Muscle of leg (tissue), 11 donors: Measurements from ENCODE around the gene NOP53. TPM values are rescaled to one million over a fixed set of nuclear protein-coding genes. Genes with fewer than 3 reads are reported as not detected.
"Not testable (repeated sequence)": the region's sequence is repeated elsewhere in the genome, so short reads cannot be mapped to it uniquely, and the experiment has no call there.

Experiments
- DNase-seq: peaks from one replicate; pipeline ENCODE4 v3.0.0; 2013
- H3K27ac ChIP-seq: one replicate; pipeline ENCODE4 v1.5.1; 2013; ENCODE audit warnings: mild to moderate bottlenecking, low read length, control low read depth
- H3K27me3 ChIP-seq: one replicate; pipeline ENCODE4 v1.6.1; 2013; ENCODE audit warnings: low read length; ENCODE audit not compliant: control insufficient read depth, insufficient read depth
- H3K36me3 ChIP-seq: one replicate; pipeline ENCODE4 v1.6.1; 2013; ENCODE audit warnings: low read length; ENCODE audit not compliant: control insufficient read depth, insufficient read depth
- H3K4me1 ChIP-seq: one replicate; pipeline ENCODE4 v1.6.1; 2013; ENCODE audit warnings: low read length; ENCODE audit not compliant: control insufficient read depth, insufficient read depth
- H3K4me3 ChIP-seq: one replicate; pipeline ENCODE4 v1.5.1; 2013; ENCODE audit warnings: low read length, control low read depth
- H3K9me3 ChIP-seq: replicated peaks from 2 replicates; pipeline ENCODE4 v1.6.1; 2013; ENCODE audit warnings: low read depth, low read length; ENCODE audit not compliant: control insufficient read depth
- WGBS: methylation state at CpG from one replicate; pipeline ENCODE4 v1.1.5; 2013; ENCODE audit warnings: missing lambda C conversion rate; ENCODE audit not compliant: insufficient coverage; 5-methylcytosine and 5-hydroxymethylcytosine counted together
- polyA plus RNA-seq, 8 donors: library from polyadenylated mRNA; unstranded; fragments of 120-200 nt; gene quantifications; one replicate each; pipeline versions ENCODE4 v1.2.1 to v1.2.3, GENCODE V29; 2013; ENCODE audit warnings: inconsistent platforms in 1 of 8, low replicate concordance in 1 of 8; ENCODE audit not compliant: insufficient read length in 8 of 8, insufficient read depth in 1 of 8
- total RNA-seq: library from RNA; stranded (reverse); fragments of 120-200 nt; gene quantifications from one replicate; pipeline ENCODE4 v1.2.4, GENCODE V29; 2013

The NOP53 gene
- total and polyA plus RNA-seq, 9 donors: 216 to 635 (median 586) TPM

DNA sequence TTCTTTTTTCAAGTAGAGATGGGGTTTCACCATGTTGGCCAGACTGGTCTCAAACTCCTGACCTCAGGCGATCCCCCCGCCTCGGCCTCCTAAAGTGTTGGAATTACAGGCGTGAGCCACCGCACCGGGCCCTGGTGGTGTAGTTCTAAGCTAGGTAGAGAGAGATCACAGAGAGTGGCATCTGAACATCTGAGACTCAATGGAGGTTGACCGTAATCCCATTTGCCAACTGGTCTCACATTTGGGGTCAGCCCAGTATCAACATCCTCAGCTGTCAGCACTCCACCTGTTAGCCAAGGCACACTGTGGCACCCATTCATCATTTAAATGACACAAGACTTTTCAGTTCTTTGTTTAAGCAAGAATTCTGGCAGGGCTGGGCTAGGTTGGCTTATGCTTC is 41.2 kb downstream of the NOP53 start:
- Histone ChIP-seq H3K9me3 (no peaks in the 10 kb centered on the region), H3K36me3 (peaks cover 38% of the 10 kb centered on the region), H3K4me1 (peaks cover 39% of the 10 kb centered on the region), H3K27ac (peak overlapping the region; percentile 77), H3K27me3 (no peaks in the 10 kb centered on the region), H3K4me3 (no peak overlapping the region)
- peak; percentile 80 for DNase-seq
- 100% methylated on average over 1 of the region's 7 CpGs for WGBS

DNA sequence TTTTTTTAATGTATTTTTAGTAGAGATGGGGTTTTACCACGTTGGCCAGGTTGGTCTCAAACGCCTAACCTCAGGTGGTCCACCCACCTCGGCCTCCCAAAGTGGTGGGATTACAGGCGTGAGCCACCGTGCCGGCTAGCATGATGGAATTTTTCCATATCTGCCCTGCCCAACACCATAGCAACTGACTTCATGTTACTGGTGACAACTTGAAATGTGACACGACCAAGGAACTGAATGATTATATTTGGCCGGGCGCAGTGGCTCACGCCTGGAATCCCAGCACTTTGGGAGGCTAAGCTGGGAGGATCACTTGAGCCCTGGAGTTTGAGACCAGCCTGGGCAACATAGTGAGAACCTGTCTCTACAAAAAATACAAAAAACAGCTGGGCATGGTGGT is 42.0 kb downstream of the NOP53 start:
- peaks cover 34% of the 10 kb centered on the region for H3K4me1 ChIP-seq
- not testable (repeated sequence) for H3K27me3 ChIP-seq, H3K9me3 ChIP-seq, H3K4me3 ChIP-seq
- 75% methylated on average over 4 of the region's 10 CpGs for WGBS
- H3K36me3 ChIP-seq: peaks cover 31% of the 10 kb centered on the region
- peak; percentile 34 for DNase-seq
- peak overlapping the region; percentile 77 for H3K27ac ChIP-seq

DNA sequence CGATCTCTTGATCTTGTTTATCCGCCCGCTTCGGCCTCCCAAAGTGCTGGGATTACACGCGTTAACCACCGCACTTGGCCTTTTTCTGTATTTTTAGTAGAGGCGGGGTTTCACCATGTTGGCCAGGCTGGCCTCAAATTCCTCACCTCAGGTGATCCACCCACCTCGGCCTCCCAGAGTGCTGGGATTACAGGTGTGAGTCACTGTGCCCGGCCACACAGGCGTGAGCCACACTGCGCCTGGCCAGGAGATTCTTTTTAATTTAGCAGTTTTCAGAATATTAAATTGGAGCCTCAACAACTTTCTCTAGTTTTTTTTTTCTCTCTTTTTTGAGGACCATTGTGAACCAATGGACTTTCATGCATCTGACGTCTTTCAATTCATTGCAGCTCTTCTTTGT is 44.5 kb downstream of the NOP53 start:
- H3K27me3 ChIP-seq, H3K27ac ChIP-seq, DNase-seq, H3K9me3 ChIP-seq, H3K4me3 ChIP-seq: not testable (repeated sequence)
- peaks cover 11% of the 10 kb centered on the region for H3K36me3 ChIP-seq
- H3K4me1 ChIP-seq: peaks cover 23% of the 10 kb centered on the region
- 100% methylated on average over 1 of the region's 13 CpGs for WGBS

DNA sequence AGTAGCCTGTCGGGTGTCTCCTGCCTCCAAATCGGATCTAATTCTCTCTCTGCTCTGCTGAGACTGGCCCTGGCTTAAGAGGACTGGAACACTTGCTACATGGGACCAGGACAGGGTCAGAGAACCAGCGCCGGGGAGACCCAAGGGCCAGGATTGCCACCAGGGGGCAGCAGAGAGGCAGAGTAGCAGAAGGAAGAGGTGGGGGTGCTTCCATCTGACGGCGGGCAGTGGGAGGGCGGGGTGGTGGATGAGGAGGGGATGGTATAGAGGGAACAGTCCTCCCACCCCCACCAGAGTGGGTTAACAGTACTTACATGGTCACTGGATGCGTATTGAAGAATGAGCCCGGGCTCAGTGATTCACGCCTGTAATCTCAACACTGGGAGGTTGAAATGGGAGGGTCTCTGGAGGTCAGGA is 45.1 kb downstream of the NOP53 start:
- Histone ChIP-seq H3K27ac (no peak overlapping the region), H3K9me3 (peaks cover 3% of the 10 kb centered on the region), H3K36me3 (peaks cover 5% of the 10 kb centered on the region), H3K4me3 (no peak overlapping the region), H3K4me1 (peaks cover 23% of the 10 kb centered on the region), H3K27me3 (no peaks in the 10 kb centered on the region)
- DNase-seq: peak; percentile 66
- 3% methylated on average over 4 of the region's 10 CpGs for WGBS

DNA sequence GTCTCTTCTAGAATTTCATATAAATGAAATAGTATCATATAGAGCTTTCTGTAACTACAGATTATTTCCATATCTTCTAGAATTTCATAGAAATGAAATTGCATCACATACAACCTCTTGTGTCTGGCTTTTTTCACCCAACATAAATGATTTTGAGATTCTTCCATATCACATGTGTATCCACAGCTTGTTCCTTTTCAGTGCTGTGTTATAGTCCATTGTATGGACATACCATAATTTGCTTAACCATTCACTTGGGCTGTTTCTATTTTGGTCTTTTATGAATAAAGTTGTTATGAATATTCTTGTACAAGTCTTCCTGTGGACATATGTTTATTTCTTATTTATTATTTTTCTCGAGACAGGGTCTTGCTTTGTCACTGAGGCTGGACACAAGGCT is 47.3 kb downstream of the NOP53 start:
- Histone ChIP-seq H3K4me3 (no peak overlapping the region), H3K4me1 (peaks cover 9% of the 10 kb centered on the region), H3K27me3 (no peaks in the 10 kb centered on the region), H3K9me3 (peaks cover 3% of the 10 kb centered on the region), H3K27ac (no peak overlapping the region), H3K36me3 (no peaks in the 10 kb centered on the region)
- no CpG with 5 or more reads among the region's 1 CpG for WGBS
- no peak for DNase-seq

DNA sequence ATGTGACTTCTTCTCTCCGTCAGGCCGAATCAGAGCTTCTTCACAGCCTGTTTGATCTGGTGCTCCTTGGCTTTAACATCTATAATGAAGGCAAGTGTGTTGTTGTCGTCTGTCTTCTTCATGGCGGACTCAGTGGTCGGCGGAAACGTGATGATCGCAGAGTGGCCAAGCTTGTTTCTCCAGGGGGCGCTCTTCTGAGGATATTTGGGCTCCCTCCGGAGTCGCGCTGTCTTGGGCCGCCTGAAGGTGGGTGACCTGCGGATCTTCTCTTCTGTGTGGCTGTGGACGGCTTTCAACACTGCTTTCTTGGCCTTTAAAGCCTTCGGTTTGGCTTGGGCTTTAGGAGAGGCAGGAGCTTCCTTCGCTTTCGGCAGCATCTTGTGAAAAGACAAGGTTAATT is 49.2 kb downstream of the NOP53 start:
- Histone ChIP-seq H3K27ac (no peak overlapping the region), H3K4me3 (no peak overlapping the region), H3K4me1 (peaks cover 3% of the 10 kb centered on the region), H3K36me3 (no peaks in the 10 kb centered on the region), H3K27me3 (no peaks in the 10 kb centered on the region), H3K9me3 (peaks cover 3% of the 10 kb centered on the region)
- no peak for DNase-seq
- 73% methylated on average over 11 of the region's 18 CpGs for WGBS

DNA sequence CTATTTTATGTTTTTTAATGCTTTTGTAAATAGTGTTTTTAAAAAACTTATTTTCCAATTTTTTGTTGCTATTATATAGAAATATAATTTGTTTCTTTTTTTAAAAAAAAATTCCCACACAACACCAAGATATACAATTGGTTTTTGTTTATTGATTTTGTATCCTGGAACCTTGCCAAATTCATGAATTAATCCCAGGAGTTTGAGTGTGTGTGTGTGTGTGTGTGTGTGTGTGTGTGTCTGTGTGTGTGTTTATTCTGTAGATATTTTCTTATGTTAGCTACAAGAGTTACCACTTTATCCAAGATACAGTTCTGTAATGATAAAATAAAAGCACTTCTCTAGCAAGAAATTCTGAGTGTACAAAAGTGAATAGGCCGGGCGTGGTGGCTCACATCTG is 51.4 kb downstream of the NOP53 start:
- Histone ChIP-seq H3K4me1 (no peaks in the 10 kb centered on the region), H3K9me3 (peaks cover 7% of the 10 kb centered on the region), H3K4me3 (no peak overlapping the region), H3K27ac (no peak overlapping the region), H3K27me3 (no peaks in the 10 kb centered on the region), H3K36me3 (no peaks in the 10 kb centered on the region)
- DNase-seq: no peak
- WGBS: no CpG with 5 or more reads among the region's 2 CpGs

DNA sequence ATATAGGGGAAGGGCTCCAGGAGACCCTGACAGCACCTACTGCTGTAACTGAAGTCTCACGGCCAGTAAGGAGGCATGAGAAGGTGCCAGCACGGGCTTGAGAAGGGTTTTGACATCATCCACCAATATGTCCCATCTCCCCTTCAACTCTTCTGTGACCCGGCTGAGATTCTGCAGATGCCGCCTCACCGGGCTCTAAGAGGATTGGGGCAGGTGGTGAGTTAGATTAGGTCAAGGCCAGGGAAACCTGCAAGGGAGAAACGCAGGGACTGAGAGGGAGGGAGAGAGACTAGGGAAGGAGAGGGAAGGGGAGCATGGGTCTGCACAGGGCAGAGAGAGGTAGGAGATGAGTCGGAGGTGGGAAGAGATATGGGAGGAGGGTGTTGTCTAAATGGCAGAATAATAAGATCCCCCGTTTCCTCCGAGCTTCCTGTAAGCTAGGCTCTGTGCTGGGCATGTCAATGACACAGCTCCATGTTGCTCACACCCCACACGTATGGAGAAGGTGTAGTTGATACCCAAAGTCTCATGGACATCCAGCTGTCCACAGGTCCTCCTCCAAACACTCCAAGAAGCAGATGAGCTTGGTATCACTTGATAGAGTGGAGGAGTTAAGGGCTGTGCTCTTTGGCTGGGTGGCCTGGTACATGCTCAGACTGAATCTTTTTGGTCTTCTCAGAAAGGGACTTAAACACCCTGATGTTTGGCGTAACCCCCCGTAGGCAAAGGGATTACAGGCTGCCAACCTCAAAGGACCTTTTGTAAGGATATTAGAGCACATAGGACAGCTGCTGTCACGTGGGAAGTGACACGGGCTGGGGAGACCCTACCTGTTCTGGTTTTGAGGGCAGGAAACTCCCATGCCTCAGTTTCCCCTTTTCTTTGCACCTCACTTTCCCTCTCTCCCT is 52.9 kb downstream of the NOP53 start:
- H3K4me3 ChIP-seq: no peak overlapping the region
- H3K27ac ChIP-seq: no peak overlapping the region
- WGBS: 75% methylated on average over 7 of the region's 14 CpGs
- H3K4me1 ChIP-seq: no peaks in the 10 kb centered on the region
- H3K36me3 ChIP-seq: no peaks in the 10 kb centered on the region
- H3K9me3 ChIP-seq: peaks cover 4% of the 10 kb centered on the region
- no peaks in the 10 kb centered on the region for H3K27me3 ChIP-seq
- no peak for DNase-seq

DNA sequence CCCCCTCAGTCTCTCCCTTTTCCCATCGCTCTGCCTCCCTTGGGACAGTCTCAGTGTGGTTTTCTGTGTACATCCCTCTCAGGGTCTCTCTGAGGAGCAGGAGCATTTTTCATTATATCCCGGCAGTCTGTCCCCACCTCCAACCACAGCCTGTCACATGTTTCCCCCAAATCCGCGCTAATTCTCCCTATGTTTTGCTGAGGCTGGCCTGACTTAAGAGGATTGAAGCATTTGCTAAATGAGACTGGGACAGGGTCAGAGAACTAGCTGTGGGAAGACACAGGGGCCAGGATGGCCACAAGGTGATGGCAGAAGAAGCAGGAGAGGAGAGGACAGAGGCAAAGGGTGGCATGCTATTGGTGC is 53.5 kb downstream of the NOP53 start:
- DNase-seq: no peak
- WGBS: 50% methylated on average over 1 of the region's 4 CpGs
- H3K4me3 ChIP-seq: no peak overlapping the region
- H3K4me1 ChIP-seq: no peaks in the 10 kb centered on the region
- no peaks in the 10 kb centered on the region for H3K36me3 ChIP-seq
- H3K27me3 ChIP-seq: no peaks in the 10 kb centered on the region
- H3K9me3 ChIP-seq: peaks cover 4% of the 10 kb centered on the region
- no peak overlapping the region for H3K27ac ChIP-seq

DNA sequence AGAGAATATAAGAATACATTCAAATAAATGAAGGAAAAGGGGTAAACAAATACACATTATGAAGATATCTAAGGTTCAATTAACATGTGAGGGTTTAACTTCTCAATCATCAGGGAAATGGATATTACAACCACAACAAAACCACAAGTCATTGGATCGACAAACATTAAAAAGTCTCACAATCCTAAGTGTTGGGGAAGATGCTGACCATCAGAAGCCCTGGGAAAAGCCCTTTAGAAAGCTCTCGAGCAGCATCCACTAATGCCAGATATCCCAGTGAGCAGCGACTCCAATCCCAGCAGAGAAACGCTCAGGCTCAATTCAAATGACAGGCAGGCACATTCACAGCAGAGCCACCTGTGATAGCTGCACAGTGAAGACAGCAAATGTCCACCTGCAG is 55.9 kb downstream of the NOP53 start:
- H3K4me3 ChIP-seq: no peak overlapping the region
- DNase-seq: no peak
- H3K9me3 ChIP-seq: peaks cover 4% of the 10 kb centered on the region
- H3K27ac ChIP-seq: no peak overlapping the region
- no peaks in the 10 kb centered on the region for H3K36me3 ChIP-seq
- no peaks in the 10 kb centered on the region for H3K4me1 ChIP-seq
- no CpG with 5 or more reads among the region's 4 CpGs for WGBS
- H3K27me3 ChIP-seq: no peaks in the 10 kb centered on the region
